NCI-H1694 (cell line): Measurements from ENCODE around the gene APOL5.

Source experiments
- DNase-seq: peaks from one replicate; lab custom pipeline; 2025; lab: John Stamatoyannopoulos, UW

The APOL5 gene

GRCh38 chr22:35742342-35743100 is 24.8 kb downstream of the APOL5 start:
- no peak for DNase-seq

GRCh38 chr22:35743326-35743860 is 25.7 kb downstream of the APOL5 start:
- no peak for DNase-seq

- no peak for DNase-seq
Measured at GRCh38 chr22:35746248-35746647, 28.6 kb downstream of the APOL5 start.

DNA sequence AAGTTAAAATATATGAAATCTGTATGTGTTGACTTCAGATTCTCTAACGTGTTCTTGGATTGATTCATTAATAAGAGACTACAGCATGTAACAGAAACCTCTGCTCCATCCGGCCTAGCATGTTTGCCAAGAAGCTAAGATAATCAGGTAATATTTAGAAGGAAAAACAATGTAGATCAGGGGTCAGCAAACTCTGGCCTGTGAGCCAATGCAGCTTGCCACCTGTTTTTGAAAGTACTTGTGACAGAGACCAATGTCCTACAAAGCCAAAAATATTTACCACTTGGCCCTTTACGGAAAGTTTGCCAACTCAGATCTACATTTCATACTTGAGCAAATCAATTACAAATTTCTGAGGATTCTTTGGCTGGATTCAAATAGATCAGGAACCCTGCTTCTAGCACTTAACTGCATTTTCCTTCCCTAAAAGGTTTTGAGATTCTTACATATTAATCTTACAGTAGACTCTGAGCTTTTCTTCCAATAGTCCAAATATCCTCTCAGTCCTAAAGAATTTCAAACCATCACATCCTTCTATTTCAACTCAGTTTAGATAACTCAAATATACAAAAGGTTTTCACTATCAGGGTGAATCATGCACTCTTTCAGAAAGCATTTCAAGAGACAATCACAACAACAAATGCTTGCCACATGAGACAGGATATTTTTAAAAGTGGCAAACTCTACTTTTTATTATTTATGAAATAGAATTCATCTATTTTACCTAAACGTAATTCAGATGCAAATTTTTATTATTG is 29.5 kb downstream of the APOL5 start:
- DNase-seq: no peak

- DNase-seq: no peak
Measured at GRCh38 chr22:35749808-35750207, 32.1 kb downstream of the APOL5 start.

- no peak for DNase-seq
Measured at GRCh38 chr22:35752006-35752862, 34.6 kb downstream of the APOL5 start.

GRCh38 chr22:35752863-35753189 is 35.2 kb downstream of the APOL5 start:
- no peak for DNase-seq

GRCh38 chr22:35754761-35755160 is 37.1 kb downstream of the APOL5 start:
- no peak for DNase-seq

GRCh38 chr22:35756722-35757121 is 39.0 kb downstream of the APOL5 start:
- DNase-seq: no peak

DNA sequence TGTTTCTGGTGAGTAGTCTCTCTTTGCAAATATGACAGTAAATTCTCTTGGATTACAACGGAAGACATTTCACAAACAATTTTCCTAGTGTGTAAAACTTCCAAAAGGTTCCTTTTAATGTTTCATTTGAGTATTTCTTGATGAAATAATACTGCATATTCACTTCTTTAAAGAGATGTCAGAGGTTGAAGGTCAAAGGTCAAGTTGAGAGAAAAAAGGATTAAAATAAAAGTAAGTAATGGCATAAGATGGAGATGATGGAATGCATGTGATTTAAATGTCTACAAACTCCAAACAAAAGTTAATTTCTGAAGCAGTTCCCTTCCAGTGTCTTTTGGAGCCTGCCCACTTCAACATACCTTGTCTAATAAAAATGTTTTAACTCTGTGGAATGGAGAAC is 40.7 kb downstream of the APOL5 start:
- no peak for DNase-seq

GRCh38 chr22:35761037-35761436 is 43.4 kb downstream of the APOL5 start:
- no peak for DNase-seq

DNA sequence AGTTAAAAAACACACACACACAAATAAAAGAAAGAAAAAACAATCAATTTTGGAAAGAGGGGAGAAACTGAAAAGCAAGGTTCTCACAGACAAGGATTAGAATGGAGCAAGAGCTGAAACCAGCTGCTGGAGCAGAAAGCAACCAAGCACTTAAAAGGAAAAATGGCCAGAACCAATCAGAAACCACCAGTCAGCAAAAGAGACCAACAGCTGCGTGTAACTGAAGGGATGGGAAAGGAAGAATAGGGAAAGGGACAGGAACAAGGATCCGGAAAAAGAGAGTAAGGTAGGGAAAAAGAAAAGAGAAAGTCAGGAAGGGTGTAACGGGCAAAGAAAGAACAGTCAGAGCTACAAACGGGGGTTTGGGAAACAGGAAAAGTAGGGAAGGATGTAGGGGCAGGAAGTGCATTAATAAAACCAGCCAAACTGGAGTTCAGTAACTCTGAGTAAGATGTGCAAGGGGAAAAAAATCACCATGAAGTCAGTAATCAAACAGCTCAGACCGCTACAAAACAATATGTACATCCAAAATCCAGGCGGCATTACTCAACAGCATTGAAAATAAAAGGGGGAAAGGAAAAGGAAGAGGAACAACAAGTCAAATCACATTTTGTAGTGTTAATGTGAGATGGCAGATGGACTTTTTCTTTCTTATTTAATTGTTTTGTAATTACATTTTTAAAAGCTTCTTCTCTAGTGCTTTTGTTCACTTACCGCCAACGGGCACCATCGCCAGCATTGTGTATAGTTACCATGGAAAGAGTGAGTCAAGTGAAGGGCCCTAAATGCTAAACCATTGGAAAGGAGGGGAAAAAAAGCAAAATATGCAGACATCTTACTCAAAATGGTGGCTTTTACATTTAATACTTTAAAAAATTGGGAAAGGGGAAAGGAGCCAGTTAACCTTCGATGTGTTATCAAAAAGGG is 49.2 kb downstream of the APOL5 start:
- DNase-seq: no peak

DNA sequence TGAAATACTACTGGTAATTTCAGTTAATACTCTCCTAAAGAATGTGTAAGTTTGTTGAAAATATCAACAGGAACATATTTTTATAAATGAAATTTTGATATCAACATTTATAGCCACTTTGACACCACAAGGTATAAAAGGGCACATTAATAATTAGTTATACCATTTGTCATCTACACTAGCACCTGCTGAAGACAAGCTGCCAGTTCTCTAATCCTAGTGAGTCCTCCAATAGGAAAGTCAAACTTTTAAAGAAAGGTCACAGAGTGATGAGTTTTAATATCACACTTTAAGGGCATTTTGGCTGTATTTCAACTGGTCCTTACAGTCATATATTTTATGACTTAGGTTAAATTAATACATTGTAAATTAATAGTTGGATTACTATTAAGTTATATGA is 52.3 kb downstream of the APOL5 start:
- DNase-seq: no peak

GRCh38 chr22:35775339-35775738 is 57.7 kb downstream of the APOL5 start:
- DNase-seq: no peak

- no peak for DNase-seq
Measured at GRCh38 chr22:35777335-35777975, 59.8 kb downstream of the APOL5 start.
